Measurements from ENCODE around the gene OSTM1.
"Not testable (repeated sequence)": the region's sequence is repeated elsewhere in the genome, so short reads cannot be mapped to it uniquely, and the experiment has no call there.

OSTM1 gene

GRCh38 chr6:108020472-108021116, 53.9 kb downstream of the OSTM1 start:
- DNase-seq (ENCODE audit: low read depth in 3 of 3) = no peak

GRCh38 chr6:108016283-108016682, 58.3 kb downstream of the OSTM1 start:
- not testable (repeated sequence) for DNase-seq (ENCODE audit: low read depth in 3 of 3)

DNA sequence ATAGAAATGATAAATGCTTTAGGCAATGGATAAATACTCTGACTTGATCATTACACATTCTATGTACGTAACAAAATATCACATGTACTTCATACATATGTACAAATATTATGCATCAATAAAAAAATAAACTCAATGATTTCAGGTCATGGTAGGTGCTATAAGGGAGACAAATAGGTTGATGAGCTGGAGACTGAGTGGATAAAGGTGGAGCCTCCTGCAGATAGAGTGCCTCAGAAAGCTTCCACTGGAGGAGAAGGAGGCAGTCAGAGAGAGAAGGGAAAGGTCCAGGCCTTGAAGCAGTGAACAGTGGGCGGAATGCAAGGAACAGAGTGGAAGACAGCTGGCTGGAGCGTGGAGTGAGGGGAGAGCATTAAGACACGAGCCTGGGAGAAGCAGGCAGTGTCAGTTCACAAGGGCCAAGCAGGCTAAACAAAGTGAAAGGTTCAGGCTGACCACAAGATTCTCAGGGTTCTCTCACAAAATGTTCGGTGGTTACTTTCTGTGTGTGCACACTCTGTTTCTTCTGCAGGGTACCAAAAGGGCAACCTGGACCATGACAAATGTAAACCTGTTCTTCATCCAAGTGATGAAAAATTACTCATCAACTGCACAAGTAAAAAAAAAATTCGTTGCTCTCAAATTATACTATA, 60.6 kb downstream of the OSTM1 start:
- no peak for DNase-seq (ENCODE audit: low read depth in 3 of 3)

DNA sequence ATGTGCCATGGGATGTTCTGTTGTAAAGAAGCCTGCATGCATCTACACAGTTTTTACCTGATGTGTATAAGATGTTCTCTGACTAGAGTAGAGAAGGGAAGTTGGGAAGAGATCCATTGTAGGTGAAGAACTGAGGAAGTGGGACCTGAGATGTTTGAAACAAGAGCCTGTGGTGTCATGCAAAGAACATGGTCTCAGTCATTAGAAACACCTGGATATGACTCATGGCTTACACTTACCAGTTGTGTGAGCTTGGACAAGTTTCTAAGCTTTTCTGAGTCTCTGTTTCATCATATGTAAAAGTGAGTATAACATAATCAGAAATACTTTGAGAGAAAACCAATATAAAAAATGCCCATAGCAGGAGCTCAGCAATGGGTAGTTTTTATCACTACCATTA, 64.6 kb downstream of the OSTM1 start:
- no peak for DNase-seq (ENCODE audit: low read depth in 3 of 3)

- DNase-seq (ENCODE audit: low read depth in 3 of 3) = not testable (repeated sequence)
Observed at GRCh38 chr6:108009258-108009657, 65.3 kb downstream of the OSTM1 start.

GRCh38 chr6:108008363-108008762, 66.2 kb downstream of the OSTM1 start:
- DNase-seq (ENCODE audit: low read depth in 3 of 3) = no peak

GRCh38 chr6:108005961-108006360, 68.6 kb downstream of the OSTM1 start:
- no peak for DNase-seq (ENCODE audit: low read depth in 3 of 3)

DNA sequence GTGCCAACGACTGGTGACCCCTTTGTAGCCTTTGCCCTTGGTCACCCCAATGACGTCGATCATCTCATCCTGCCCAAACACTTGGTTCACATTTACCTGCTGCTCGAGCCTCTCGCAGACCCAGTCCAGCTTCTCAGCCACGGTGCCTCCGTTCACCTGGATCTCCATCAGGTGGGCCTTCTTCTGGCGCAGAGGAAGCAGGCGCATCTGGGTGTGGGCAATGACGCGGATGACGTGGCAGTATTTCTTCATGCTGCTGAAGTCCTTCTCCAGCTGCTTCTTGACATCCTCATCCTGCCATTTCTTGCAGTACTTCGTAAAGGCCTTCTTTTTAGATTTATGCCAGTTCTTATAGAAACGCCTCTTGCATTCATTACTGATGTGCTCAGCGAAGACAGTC, 69.7 kb downstream of the OSTM1 start:
- no peak for DNase-seq (ENCODE audit: low read depth in 3 of 3)

- DNase-seq (ENCODE audit: low read depth in 3 of 3) = no peak
Observed at GRCh38 chr6:108002365-108003221, 71.9 kb downstream of the OSTM1 start.

GRCh38 chr6:108001696-108002231, 72.8 kb downstream of the OSTM1 start:
- DNase-seq (ENCODE audit: low read depth in 3 of 3) = no peak

DNA sequence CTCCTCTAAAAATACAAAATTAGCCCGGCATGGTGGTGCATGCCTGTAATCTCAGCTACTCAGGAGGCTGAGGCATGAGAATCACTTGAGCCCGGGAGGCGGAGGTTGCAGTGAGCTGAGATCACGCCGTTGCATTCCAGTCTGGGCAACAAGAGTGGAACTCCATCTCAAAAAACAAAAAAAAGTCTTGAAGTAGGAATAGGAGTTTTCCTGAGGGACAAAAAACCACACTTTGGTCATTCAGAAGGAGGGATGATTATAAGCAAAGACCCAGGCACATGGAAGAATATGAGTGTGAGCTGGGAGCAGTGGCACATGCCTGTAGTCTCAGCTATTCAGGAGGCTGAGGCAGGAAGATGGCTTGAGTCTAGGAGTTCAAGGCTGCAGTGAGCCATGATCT, 74.3 kb downstream of the OSTM1 start:
- DNase-seq (ENCODE audit: low read depth in 3 of 3) = not testable (repeated sequence)

DNA sequence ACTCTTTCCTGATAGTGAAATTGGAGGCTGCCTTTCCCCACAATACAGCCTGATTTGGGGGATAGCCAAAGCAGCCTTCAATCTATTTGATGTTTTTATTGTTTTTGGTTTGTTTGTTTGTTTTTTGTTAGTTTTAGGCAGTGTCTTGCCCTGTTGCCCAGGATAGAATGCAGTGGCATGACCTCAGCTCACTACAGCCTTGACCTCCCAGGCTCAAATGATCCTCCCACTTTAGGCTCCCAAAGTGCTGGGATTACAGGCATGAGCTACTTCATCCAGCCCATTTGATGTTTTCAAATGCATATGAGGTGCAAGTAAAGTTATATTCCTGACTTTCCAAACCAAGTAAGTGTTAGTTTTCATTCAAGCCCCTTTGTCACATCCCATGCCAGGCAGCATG, 75.2 kb downstream of the OSTM1 start:
- no peak for DNase-seq (ENCODE audit: low read depth in 3 of 3)

DNA sequence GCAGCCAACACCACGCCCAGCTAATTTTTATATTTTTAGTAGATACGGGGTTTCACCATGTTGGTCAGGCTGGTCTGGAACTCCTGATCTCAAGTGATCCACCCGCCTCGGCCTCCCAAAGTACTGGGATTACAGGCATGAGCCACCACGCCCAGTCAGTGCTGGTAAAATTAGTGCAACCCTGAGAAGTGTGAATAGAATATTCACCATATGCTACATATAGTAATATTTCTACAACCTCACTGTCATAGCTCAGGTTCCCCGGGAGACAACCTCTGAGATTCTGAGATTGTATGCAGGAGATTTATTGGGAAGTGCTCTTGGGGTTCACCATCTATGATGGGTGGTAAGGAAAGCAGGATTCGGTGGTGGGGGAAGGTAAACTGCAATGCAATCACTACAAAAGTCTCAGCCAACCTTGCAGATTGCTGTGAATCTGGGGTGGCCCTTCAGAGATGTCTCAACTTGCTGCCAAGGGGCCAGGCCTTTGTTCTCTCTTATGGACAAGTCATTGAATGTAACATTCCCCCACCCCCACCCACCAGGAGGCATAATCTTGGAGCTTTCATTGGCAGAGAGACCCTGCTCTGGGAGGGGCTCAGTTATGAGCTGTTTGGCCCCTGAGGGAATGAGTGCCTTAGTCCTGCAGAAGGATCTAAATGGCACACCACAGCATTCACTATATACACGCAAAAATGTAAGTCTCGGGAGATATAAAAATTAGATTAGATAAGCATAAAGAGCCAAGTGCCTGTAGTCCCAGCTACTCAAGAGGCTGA, 82.6 kb downstream of the OSTM1 start:
- no peak for DNase-seq (ENCODE audit: low read depth in 3 of 3)
